Keratinocyte (primary cell): Measurements from ENCODE around the gene SOCS6. TPM values are rescaled to one million over a fixed set of nuclear protein-coding genes. Genes with fewer than 3 reads are reported as not detected.

Experiments used
- DNase-seq: peaks from one replicate; pipeline ENCODE4 v3.0.0-alpha.2; 2011; ENCODE audit warnings: low read depth, missing footprints, low spot score
- FAIRE-seq: peaks from 2 replicates; lab custom pipeline; 2011; peaks lifted over from hg19 to GRCh38; lab: Jason Lieb, UNC
- H2AFZ ChIP-seq: 2 replicates; pipeline ENCODE4 v1.6.0; 2012; ENCODE audit warnings: low read length, control low read depth, inconsistent platforms; ENCODE audit not compliant: control insufficient read depth
- H3K27ac ChIP-seq: 2 replicates; pipeline ENCODE4 v1.5.1; 2011; ENCODE audit warnings: low read length; ENCODE audit not compliant: control insufficient read depth, insufficient read depth
- H3K27me3 ChIP-seq: 3 replicates; pipeline ENCODE4 v1.6.0; 2011; ENCODE audit warnings: low read length; ENCODE audit not compliant: control insufficient read depth, insufficient read depth; ENCODE audit errors: extremely low read depth
- H3K36me3 ChIP-seq, 2 experiments: 2 replicates in 1 of 2; 3 replicates in 1 of 2; pipeline ENCODE4 v1.5.1; 2011; ENCODE audit warnings: low read length in 2 of 2, mild to moderate bottlenecking in 1 of 2; ENCODE audit not compliant: control insufficient read depth in 2 of 2, insufficient read depth in 2 of 2; ENCODE audit errors: extremely low read depth in 1 of 2
- H3K4me1 ChIP-seq: 3 replicates; pipeline ENCODE4 v1.5.1; 2011; ENCODE audit warnings: low read length; ENCODE audit not compliant: control insufficient read depth, insufficient read depth; ENCODE audit errors: extremely low read depth
- H3K4me2 ChIP-seq: 3 replicates; pipeline ENCODE4 v1.6.0; 2011; ENCODE audit warnings: low read depth, low read length; ENCODE audit not compliant: control insufficient read depth, insufficient read depth; ENCODE audit errors: extremely low read depth
- H3K4me3 ChIP-seq, 3 experiments: fragments of 200-600 bp in 1 of 3; sonication (generic) in 1 of 3; 2 replicates in 2 of 3; 3 replicates in 1 of 3; pipeline ENCODE4 v1.5.1; 2011 to 2016; ENCODE audit warnings: low read length in 3 of 3, mild to moderate bottlenecking in 3 of 3, control low read depth in 2 of 3, inconsistent platforms in 1 of 3, low read depth in 1 of 3, mixed read lengths in 1 of 3, mixed run types in 1 of 3, moderate library complexity in 1 of 3; ENCODE audit not compliant: control insufficient read depth in 2 of 3, insufficient read depth in 2 of 3; ENCODE audit errors: extremely low read depth in 1 of 3
- H3K79me2 ChIP-seq: 2 replicates; pipeline ENCODE4 v1.6.0; 2012; ENCODE audit warnings: low read length; ENCODE audit not compliant: control insufficient read depth, insufficient read depth
- H3K9ac ChIP-seq: 3 replicates; pipeline ENCODE4 v1.6.0; 2011; ENCODE audit warnings: low read length; ENCODE audit not compliant: control insufficient read depth, insufficient read depth; ENCODE audit errors: extremely low read depth
- H3K9me1 ChIP-seq: 3 replicates; pipeline ENCODE4 v1.6.0; 2011; ENCODE audit warnings: low read length; ENCODE audit not compliant: control insufficient read depth, insufficient read depth; ENCODE audit errors: extremely low read depth
- H3K9me3 ChIP-seq: 2 replicates; pipeline ENCODE4 v1.5.1; 2012; ENCODE audit warnings: low read depth, low read length; ENCODE audit not compliant: control insufficient read depth
- H4K20me1 ChIP-seq: 3 replicates; pipeline ENCODE4 v1.6.0; 2011; ENCODE audit warnings: low read length; ENCODE audit not compliant: control insufficient read depth, insufficient read depth; ENCODE audit errors: extremely low read depth
- EZH2 ChIP-seq: IDR thresholded peaks from one replicate; pipeline ENCODE4 v1.6.1; 2012; ENCODE audit warnings: inconsistent platforms, mild to moderate bottlenecking, low read length, moderate library complexity
- dilution Hi-C: fragments of 300-500 bp; cut with MboI; formaldehyde crosslinking; loops from one replicate; pipeline ENCODE4 v1.7.0; 2020; ENCODE audit warnings: low sequenced_read_pairs; ENCODE audit not compliant: extremely low pct_ligation_motif_present
- polyA plus RNA-seq, 5 experiments: library from polyadenylated mRNA; depleted of rRNA in 3 of 5; stranded (reverse) in 3 of 5; stranded (forward) in 1 of 5; unstranded in 1 of 5; fragments of >200 nt; gene quantifications; 1 replicate in 1 of 5; 2 replicates in 3 of 5; 3 replicates in 1 of 5; pipeline versions ENCODE4 v1.2.1 to v1.2.3, GENCODE V29; 2011 to 2012; ENCODE audit warnings: missing spikeins in 2 of 5, low read depth in 1 of 5, low replicate concordance in 1 of 5
- TF ChIP-seq, protein P1 (sequence below), 3 experiments: IDR thresholded peaks in 1 of 3; conservative IDR thresholded peaks in 1 of 3; optimal IDR thresholded peaks in 1 of 3; 2 replicates in 2 of 3; 3 replicates in 1 of 3; pipeline versions ENCODE3 to v1.5.1; 2011; ENCODE audit warnings: low read length in 3 of 3, mild to moderate bottlenecking in 3 of 3, moderate library complexity in 2 of 3, control low read depth in 1 of 3, inconsistent platforms in 1 of 3; ENCODE audit not compliant: insufficient read depth in 2 of 3; ENCODE audit errors: extremely low read depth in 1 of 3

SOCS6 gene
- polyA plus RNA-seq, 1 donor (not counting 4 experiments of a cell fraction or from before 2014, with no cell fraction given): 22.2 TPM

DNA sequence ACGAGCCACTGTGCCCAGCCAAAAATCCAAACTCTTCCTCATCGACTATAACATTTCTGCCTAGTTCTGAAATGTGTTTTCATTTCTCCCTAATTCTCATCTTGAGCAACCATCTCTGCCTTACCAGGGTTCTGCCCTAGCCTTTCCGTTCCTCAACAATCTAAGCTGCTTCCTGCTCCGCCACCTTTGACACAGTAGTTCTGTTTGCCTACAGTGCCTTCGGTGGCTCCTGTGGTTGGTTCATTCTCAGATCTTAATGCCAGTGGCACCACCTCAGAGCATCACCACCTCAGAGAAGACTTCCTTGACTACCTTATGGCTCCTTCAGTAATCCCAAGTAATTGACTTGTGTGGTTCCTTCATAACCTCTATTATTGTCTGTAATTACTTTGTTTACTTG is 3.8 kb downstream of the SOCS6 start:
- peak overlapping the region; percentile 25 for H3K4me2 ChIP-seq
- no peaks in the 10 kb centered on the region for H3K27me3 ChIP-seq
- H3K9ac ChIP-seq: no peak overlapping the region
- no peak overlapping the region for H2AFZ ChIP-seq
- FAIRE-seq: no peak
- peaks cover 80% of the 10 kb centered on the region for H3K79me2 ChIP-seq
- H4K20me1 ChIP-seq: peaks cover 4% of the 10 kb centered on the region
- no peak overlapping the region for H3K27ac ChIP-seq
- H3K4me3 ChIP-seq: peak overlapping the region in 1 of 3 experiments; percentile 11
- H3K36me3 ChIP-seq: peaks cover 3 to 6% of the 10 kb centered on the region in 2 experiments
- no peak for DNase-seq
- dilution Hi-C loops: no loop called here
- peaks cover 35% of the 10 kb centered on the region for H3K4me1 ChIP-seq
- no peaks in the 10 kb centered on the region for H3K9me3 ChIP-seq
- no peak for TF ChIP-seq EZH2
- TF ChIP-seq, protein P1, sequence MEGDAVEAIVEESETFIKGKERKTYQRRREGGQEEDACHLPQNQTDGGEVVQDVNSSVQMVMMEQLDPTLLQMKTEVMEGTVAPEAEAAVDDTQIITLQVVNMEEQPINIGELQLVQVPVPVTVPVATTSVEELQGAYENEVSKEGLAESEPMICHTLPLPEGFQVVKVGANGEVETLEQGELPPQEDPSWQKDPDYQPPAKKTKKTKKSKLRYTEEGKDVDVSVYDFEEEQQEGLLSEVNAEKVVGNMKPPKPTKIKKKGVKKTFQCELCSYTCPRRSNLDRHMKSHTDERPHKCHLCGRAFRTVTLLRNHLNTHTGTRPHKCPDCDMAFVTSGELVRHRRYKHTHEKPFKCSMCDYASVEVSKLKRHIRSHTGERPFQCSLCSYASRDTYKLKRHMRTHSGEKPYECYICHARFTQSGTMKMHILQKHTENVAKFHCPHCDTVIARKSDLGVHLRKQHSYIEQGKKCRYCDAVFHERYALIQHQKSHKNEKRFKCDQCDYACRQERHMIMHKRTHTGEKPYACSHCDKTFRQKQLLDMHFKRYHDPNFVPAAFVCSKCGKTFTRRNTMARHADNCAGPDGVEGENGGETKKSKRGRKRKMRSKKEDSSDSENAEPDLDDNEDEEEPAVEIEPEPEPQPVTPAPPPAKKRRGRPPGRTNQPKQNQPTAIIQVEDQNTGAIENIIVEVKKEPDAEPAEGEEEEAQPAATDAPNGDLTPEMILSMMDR (optimal IDR thresholded peaks at IDR 0.05 in 1 of 3, IDR thresholded peaks at IDR 0.05 in 1 of 3, conservative IDR thresholded peaks at IDR 0.05 in 1 of 3; ENCODE audit: extremely low read depth in 1 of 3, insufficient read depth in 2 of 3, low read length in 3 of 3): no peak
- H3K9me1 ChIP-seq: peaks cover 2% of the 10 kb centered on the region

DNA sequence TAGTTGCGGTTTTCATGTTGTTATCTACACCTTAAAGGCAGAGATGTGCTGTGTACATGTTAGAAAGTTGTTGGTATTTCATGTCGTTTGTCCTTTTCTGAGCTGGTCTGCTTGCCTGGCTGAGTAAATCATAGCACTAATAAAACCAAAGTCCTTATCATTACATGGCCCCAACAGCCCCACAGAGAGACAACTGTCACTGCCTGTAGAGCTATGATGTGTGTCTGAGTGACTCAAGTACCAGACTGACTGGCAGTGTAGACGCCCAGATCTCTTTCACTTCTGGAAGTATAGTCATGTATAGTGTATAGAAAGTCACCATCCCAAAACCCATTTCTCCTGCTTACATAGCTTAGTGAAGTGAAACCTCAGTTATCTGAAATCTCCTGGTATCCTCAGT is 4.3 kb downstream of the SOCS6 start:
- Histone ChIP-seq H3K9me3 (no peaks in the 10 kb centered on the region), H3K27ac (no peak overlapping the region), H4K20me1 (peaks cover 4% of the 10 kb centered on the region), H3K4me3 (no peak overlapping the region), H3K4me2 (peak overlapping the region; percentile 25), H3K27me3 (no peaks in the 10 kb centered on the region), H3K4me1 (peaks cover 32% of the 10 kb centered on the region), H3K9ac (no peak overlapping the region), H2AFZ (no peak overlapping the region), H3K36me3 (peaks cover 3 to 6% of the 10 kb centered on the region in 2 experiments), H3K9me1 (peaks cover 2% of the 10 kb centered on the region), H3K79me2 (peaks cover 85% of the 10 kb centered on the region)
- dilution Hi-C loops: no loop called here
- DNase-seq: no peak
- FAIRE-seq: no peak
- no peak for TF ChIP-seq EZH2
- TF ChIP-seq, protein P1 (optimal IDR thresholded peaks at IDR 0.05 in 1 of 3, IDR thresholded peaks at IDR 0.05 in 1 of 3, conservative IDR thresholded peaks at IDR 0.05 in 1 of 3; ENCODE audit: extremely low read depth in 1 of 3, insufficient read depth in 2 of 3, low read length in 3 of 3): no peak
